ENCODE measurements around the gene METTL21C. TPM values are rescaled to one million over a fixed set of nuclear protein-coding genes. Genes with fewer than 3 reads are reported as not detected.

Gene METTL21C
- total RNA-seq, 1 experiment from 2014 or later: not detected

GRCh38 chr13:102680133-102680717 is 14.6 kb downstream of the METTL21C start:
- intact Hi-C loops (cut with micrococcal nuclease; ENCODE audit: unreplicated experiment): no loop called here
- Histone ChIP-seq H3K27me3 (replicated peaks; ENCODE audit: insufficient read depth, low read depth, low read length, poor library complexity) (no peaks in the 10 kb centered on the region), H3K9me3 (ENCODE audit: low read depth, low read length, poor library complexity, severe bottlenecking) (no peaks in the 10 kb centered on the region), H3K4me3 (ENCODE audit: low read depth, low read length, poor library complexity, severe bottlenecking) (no peak overlapping the region), H3K27ac (ENCODE audit: low read depth, low read length, poor library complexity, severe bottlenecking) (no peak overlapping the region), H3K4me1 (ENCODE audit: insufficient read depth, low read length, poor library complexity, severe bottlenecking) (no peaks in the 10 kb centered on the region), H3K36me3 (ENCODE audit: insufficient read depth, low read length, poor library complexity, severe bottlenecking) (peaks cover 37% of the 10 kb centered on the region)
- ChIA-PET CTCF (no interaction called here), POLR2A (ENCODE audit: low non-redundant PET) (no interaction called here)
- no peak for DNase-seq (ENCODE audit: low spot score)
- BruUV-seq (replicated peaks): no TSS peak
- TF ChIP-seq EZH2 (IDR thresholded peaks at IDR 0.05; ENCODE audit: borderline replicate concordance, low read depth, low read length, poor library complexity, severe bottlenecking): no peak
- no peak for TF ChIP-seq CTCF (conservative IDR thresholded peaks at IDR 0.05; ENCODE audit: low read depth, low read length)

GRCh38 chr13:102679449-102680132 is 15.3 kb downstream of the METTL21C start:
- Histone ChIP-seq H3K27me3 (replicated peaks; ENCODE audit: insufficient read depth, low read depth, low read length, poor library complexity) (no peaks in the 10 kb centered on the region), H3K9me3 (ENCODE audit: low read depth, low read length, poor library complexity, severe bottlenecking) (no peaks in the 10 kb centered on the region), H3K4me1 (ENCODE audit: insufficient read depth, low read length, poor library complexity, severe bottlenecking) (no peaks in the 10 kb centered on the region), H3K36me3 (ENCODE audit: insufficient read depth, low read length, poor library complexity, severe bottlenecking) (peaks cover 37% of the 10 kb centered on the region), H3K27ac (ENCODE audit: low read depth, low read length, poor library complexity, severe bottlenecking) (no peak overlapping the region), H3K4me3 (ENCODE audit: low read depth, low read length, poor library complexity, severe bottlenecking) (no peak overlapping the region)
- POLR2A ChIA-PET (ENCODE audit: low non-redundant PET): no interaction called here
- intact Hi-C loops (cut with micrococcal nuclease; ENCODE audit: unreplicated experiment): no loop called here
- CTCF ChIA-PET: no interaction called here
- no peak for DNase-seq (ENCODE audit: low spot score)
- TF ChIP-seq EZH2 (IDR thresholded peaks at IDR 0.05; ENCODE audit: borderline replicate concordance, low read depth, low read length, poor library complexity, severe bottlenecking) (no peak), CTCF (conservative IDR thresholded peaks at IDR 0.05; ENCODE audit: low read depth, low read length) (no peak)
- no TSS peak for BruUV-seq (replicated peaks)

- POLR2A ChIA-PET (ENCODE audit: low non-redundant PET): no interaction called here
- Histone ChIP-seq H3K4me3 (ENCODE audit: low read depth, low read length, poor library complexity, severe bottlenecking) (no peak overlapping the region), H3K27me3 (replicated peaks; ENCODE audit: insufficient read depth, low read depth, low read length, poor library complexity) (no peaks in the 10 kb centered on the region), H3K36me3 (ENCODE audit: insufficient read depth, low read length, poor library complexity, severe bottlenecking) (peaks cover 37% of the 10 kb centered on the region), H3K4me1 (ENCODE audit: insufficient read depth, low read length, poor library complexity, severe bottlenecking) (no peaks in the 10 kb centered on the region), H3K27ac (ENCODE audit: low read depth, low read length, poor library complexity, severe bottlenecking) (no peak overlapping the region), H3K9me3 (ENCODE audit: low read depth, low read length, poor library complexity, severe bottlenecking) (no peaks in the 10 kb centered on the region)
- CTCF ChIA-PET: no interaction called here
- intact Hi-C loops (cut with micrococcal nuclease; ENCODE audit: unreplicated experiment): no loop called here
- BruUV-seq (replicated peaks): TSS peak; percentile 22
- DNase-seq (ENCODE audit: low spot score): no peak
- TF ChIP-seq EZH2 (IDR thresholded peaks at IDR 0.05; ENCODE audit: borderline replicate concordance, low read depth, low read length, poor library complexity, severe bottlenecking): no peak
- TF ChIP-seq CTCF (conservative IDR thresholded peaks at IDR 0.05; ENCODE audit: low read depth, low read length): no peak
These were observed 16.3 kb downstream of the METTL21C start for GRCh38 chr13:102678339-102679107.
